WTC11 (cell line): Measurements from ENCODE around the gene GSS. TPM values are rescaled to one million over a fixed set of nuclear protein-coding genes. Genes with fewer than 3 reads are reported as not detected.

Experiments
- ATAC-seq: fragments of 200-7000 bp; cut with Tn5 transposase; 2 replicates; pipeline ENCODE4 v1.10.0; 2021; ENCODE audit warnings: mild to moderate bottlenecking, moderate library complexity
- CTCF ChIA-PET: fragments of 300-600 bp; sonication (Branson Sonifier 250); formaldehyde crosslinking; loops from one replicate; lab custom pipeline; 2021; ENCODE audit warnings: antibody characterized with exemption; lab: Charles Lee
- POLR2A ChIA-PET: fragments of 350-600 bp; sonication (Branson Sonifier 250); formaldehyde crosslinking; loops from one replicate; lab custom pipeline; 2021; ENCODE audit warnings: antibody characterized with exemption; lab: Charles Lee
- DNase-seq: peaks from one replicate; pipeline ENCODE4 v3.0.0; 2021; ENCODE audit warnings: low spot score
- H3K27ac Mint-ChIP-seq: 2 replicates; pipeline ENCODE4 v1.8.0; 2021; ENCODE audit warnings: mixed read lengths
- H3K27me3 Mint-ChIP-seq: 2 replicates; pipeline ENCODE4 v1.8.0; 2021; ENCODE audit warnings: low read depth, mild to moderate bottlenecking, moderate library complexity, mixed read lengths
- H3K36me3 Mint-ChIP-seq: 2 replicates; pipeline ENCODE4 v1.8.0; 2021; ENCODE audit warnings: mixed read lengths
- H3K4me1 Mint-ChIP-seq: 2 replicates; pipeline ENCODE4 v1.8.0; 2022; ENCODE audit warnings: mixed read lengths
- H3K4me3 Mint-ChIP-seq: 2 replicates; pipeline ENCODE4 v1.8.0; 2021; ENCODE audit warnings: mild to moderate bottlenecking, moderate library complexity, mixed read lengths
- H3K9me3 Mint-ChIP-seq: 2 replicates; pipeline ENCODE4 v1.8.0; 2021; ENCODE audit warnings: mixed read lengths
- AR ChIP-seq: fragments of 250-450 bp; sonication (Bioruptor Pico); IDR thresholded peaks from 2 replicates; pipeline ENCODE4 v1.9.0; 2021; ENCODE audit warnings: mild to moderate bottlenecking
- ATF1 ChIP-seq: sonication (generic); formaldehyde crosslinking; IDR thresholded peaks from 2 replicates; pipeline ENCODE4 v1.8.1; 2023; ENCODE audit warnings: mild to moderate bottlenecking, moderate library complexity, missing genetic modification reagents
- ATF2 ChIP-seq: sonication (generic); formaldehyde crosslinking; IDR thresholded peaks from 2 replicates; pipeline ENCODE4 v1.8.1; 2022; ENCODE audit warnings: low read depth, missing genetic modification reagents, borderline replicate concordance
- FOXJ3 ChIP-seq: sonication (generic); formaldehyde crosslinking; IDR thresholded peaks from 2 replicates; pipeline ENCODE4 v1.9.0; 2021; ENCODE audit warnings: missing genetic modification reagents, mild to moderate bottlenecking, borderline replicate concordance
- FOXP1 ChIP-seq: sonication (generic); formaldehyde crosslinking; IDR thresholded peaks from 2 replicates; pipeline ENCODE4 v1.8.0; 2022; ENCODE audit warnings: missing genetic modification reagents, mild to moderate bottlenecking, moderate library complexity, borderline replicate concordance
- FOXP4 ChIP-seq: sonication (generic); formaldehyde crosslinking; IDR thresholded peaks from 2 replicates; pipeline ENCODE4 v1.8.0; 2022; ENCODE audit warnings: mild to moderate bottlenecking, missing genetic modification reagents
- GABPB1 ChIP-seq: sonication (generic); formaldehyde crosslinking; IDR thresholded peaks from 2 replicates; pipeline ENCODE4 v1.8.1; 2023; ENCODE audit warnings: mild to moderate bottlenecking, missing genetic modification reagents
- GTF2I ChIP-seq: fragments of 250-450 bp; sonication (Bioruptor Pico); conservative IDR thresholded peaks from 2 replicates; pipeline ENCODE4 v1.4.0; 2021; ENCODE audit warnings: mild to moderate bottlenecking
- HMGXB4 ChIP-seq: sonication (generic); formaldehyde crosslinking; IDR thresholded peaks from 2 replicates; pipeline ENCODE4 v1.8.1; 2023; ENCODE audit warnings: mild to moderate bottlenecking, moderate library complexity, missing genetic modification reagents
- IRF2 ChIP-seq: sonication (generic); formaldehyde crosslinking; IDR thresholded peaks from 2 replicates; pipeline ENCODE4 v1.8.0; 2022; ENCODE audit warnings: low read depth, missing genetic modification reagents, borderline replicate concordance
- MYBL2 ChIP-seq: sonication (generic); formaldehyde crosslinking; IDR thresholded peaks from 2 replicates; pipeline ENCODE4 v1.8.1; 2023; ENCODE audit warnings: mild to moderate bottlenecking, moderate library complexity, missing genetic modification reagents
- NR2C2 ChIP-seq: sonication (generic); formaldehyde crosslinking; IDR thresholded peaks from 2 replicates; pipeline ENCODE4 v1.8.0; 2022; ENCODE audit warnings: mild to moderate bottlenecking, missing genetic modification reagents
- SOX15 ChIP-seq: fragments of 250-450 bp; sonication (Bioruptor Pico); IDR thresholded peaks from 2 replicates; pipeline ENCODE4 v1.9.0; 2021; ENCODE audit warnings: mild to moderate bottlenecking
- TEAD1 ChIP-seq: sonication (generic); formaldehyde crosslinking; IDR thresholded peaks from 2 replicates; pipeline ENCODE4 v1.8.0; 2022; ENCODE audit warnings: mild to moderate bottlenecking, missing genetic modification reagents
- ZNF121 ChIP-seq: sonication (generic); formaldehyde crosslinking; IDR thresholded peaks from 2 replicates; pipeline ENCODE4 v1.8.0; 2023; ENCODE audit warnings: missing genetic modification reagents
- ZNF396 ChIP-seq: fragments of 250-450 bp; sonication (Bioruptor Pico); IDR thresholded peaks from 2 replicates; pipeline ENCODE4 v1.8.0; 2021; ENCODE audit warnings: mild to moderate bottlenecking, moderate library complexity, borderline replicate concordance
- ZNF423 ChIP-seq: fragments of 250-450 bp; sonication (Bioruptor Pico); IDR thresholded peaks from 2 replicates; pipeline ENCODE4 v2.1.2; 2022; ENCODE audit warnings: mild to moderate bottlenecking, moderate library complexity
- total RNA-seq: library from RNA; stranded (reverse); gene quantifications from 3 replicates; pipeline ENCODE4 v1.2.3, GENCODE V29; 2021
- TF ChIP-seq, protein P1 (sequence below): sonication (generic); formaldehyde crosslinking; IDR thresholded peaks from 2 replicates; pipeline ENCODE4 v1.8.1; 2023; ENCODE audit warnings: mild to moderate bottlenecking, missing genetic modification reagents, borderline replicate concordance
- TF ChIP-seq, protein P2 (sequence below): sonication (generic); formaldehyde crosslinking; IDR thresholded peaks from 2 replicates; pipeline ENCODE4 v1.8.1; 2022; ENCODE audit warnings: missing genetic modification reagents, borderline replicate concordance

Gene GSS
- total RNA-seq, 1 experiment from 2014 or later: 47.3 TPM

GRCh38 chr20:34951652-34952051 is 4.0 kb downstream of the GSS start (continued):
- TF ChIP-seq FOXP4 (no peak), IRF2 (CRISPR knock-in tag) (no peak), ZNF396 (CRISPR knock-in tag) (no peak), ZNF121 (CRISPR knock-in tag) (no peak), ZNF423 (no peak)
- TF ChIP-seq, protein P1, sequence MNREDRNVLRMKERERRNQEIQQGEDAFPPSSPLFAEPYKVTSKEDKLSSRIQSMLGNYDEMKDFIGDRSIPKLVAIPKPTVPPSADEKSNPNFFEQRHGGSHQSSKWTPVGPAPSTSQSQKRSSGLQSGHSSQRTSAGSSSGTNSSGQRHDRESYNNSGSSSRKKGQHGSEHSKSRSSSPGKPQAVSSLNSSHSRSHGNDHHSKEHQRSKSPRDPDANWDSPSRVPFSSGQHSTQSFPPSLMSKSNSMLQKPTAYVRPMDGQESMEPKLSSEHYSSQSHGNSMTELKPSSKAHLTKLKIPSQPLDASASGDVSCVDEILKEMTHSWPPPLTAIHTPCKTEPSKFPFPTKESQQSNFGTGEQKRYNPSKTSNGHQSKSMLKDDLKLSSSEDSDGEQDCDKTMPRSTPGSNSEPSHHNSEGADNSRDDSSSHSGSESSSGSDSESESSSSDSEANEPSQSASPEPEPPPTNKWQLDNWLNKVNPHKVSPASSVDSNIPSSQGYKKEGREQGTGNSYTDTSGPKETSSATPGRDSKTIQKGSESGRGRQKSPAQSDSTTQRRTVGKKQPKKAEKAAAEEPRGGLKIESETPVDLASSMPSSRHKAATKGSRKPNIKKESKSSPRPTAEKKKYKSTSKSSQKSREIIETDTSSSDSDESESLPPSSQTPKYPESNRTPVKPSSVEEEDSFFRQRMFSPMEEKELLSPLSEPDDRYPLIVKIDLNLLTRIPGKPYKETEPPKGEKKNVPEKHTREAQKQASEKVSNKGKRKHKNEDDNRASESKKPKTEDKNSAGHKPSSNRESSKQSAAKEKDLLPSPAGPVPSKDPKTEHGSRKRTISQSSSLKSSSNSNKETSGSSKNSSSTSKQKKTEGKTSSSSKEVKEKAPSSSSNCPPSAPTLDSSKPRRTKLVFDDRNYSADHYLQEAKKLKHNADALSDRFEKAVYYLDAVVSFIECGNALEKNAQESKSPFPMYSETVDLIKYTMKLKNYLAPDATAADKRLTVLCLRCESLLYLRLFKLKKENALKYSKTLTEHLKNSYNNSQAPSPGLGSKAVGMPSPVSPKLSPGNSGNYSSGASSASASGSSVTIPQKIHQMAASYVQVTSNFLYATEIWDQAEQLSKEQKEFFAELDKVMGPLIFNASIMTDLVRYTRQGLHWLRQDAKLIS (CRISPR knock-in tag): no peak

- peaks cover 35% of the 10 kb centered on the region for H3K4me1 Mint-ChIP-seq
- DNase-seq (no peak), ATAC-seq (no peak)
- no peaks in the 10 kb centered on the region for H3K9me3 Mint-ChIP-seq
- H3K36me3 Mint-ChIP-seq: peaks cover 5% of the 10 kb centered on the region; the same call in 1 of the 2 replicates
- CTCF ChIA-PET: interaction anchor here (0.6 to 1.8 kb wide), 5 partner anchors 23 to 78 kb away, joined by 3 to 8 read pairs (median 3); partner anchors contain the start of gene GGT7
- no peak overlapping the region for H3K4me3 Mint-ChIP-seq
- no peak for TF ChIP-seq FOXP1 (CRISPR knock-in tag)
- no peak for TF ChIP-seq ZNF423
- no peak for TF ChIP-seq HMGXB4
- no peak for TF ChIP-seq TEAD1 (CRISPR knock-in tag)
- no peak for TF ChIP-seq ATF2
- no peak for TF ChIP-seq NR2C2
- no peak for TF ChIP-seq FOXJ3 (CRISPR knock-in tag)
- no peak for TF ChIP-seq GABPB1 (CRISPR knock-in tag)
- POLR2A ChIA-PET: no interaction called here
- peaks cover 8% of the 10 kb centered on the region; the same call in 1 of the 2 replicates for H3K27me3 Mint-ChIP-seq
- H3K27ac Mint-ChIP-seq: no peak overlapping the region
These were observed 4.4 kb downstream of the GSS start for GRCh38 chr20:34951252-34951651.

- H3K27me3 Mint-ChIP-seq: no peaks in the 10 kb centered on the region
- peaks cover 21% of the 10 kb centered on the region for H3K4me1 Mint-ChIP-seq
- H3K36me3 Mint-ChIP-seq: peaks cover 14% of the 10 kb centered on the region
- ChIA-PET CTCF (interaction anchor here (0.7 kb wide), 1 partner anchor 23 kb away, joined by 3 read pairs; no protein-coding TSS in a partner anchor), POLR2A (interaction anchor here (0.6 kb wide), 1 partner anchor 53 kb away, joined by 3 read pairs; no protein-coding TSS in a partner anchor)
- DNase-seq (no peak), ATAC-seq (no peak)
- H3K4me3 Mint-ChIP-seq: no peak overlapping the region
- H3K9me3 Mint-ChIP-seq: no peaks in the 10 kb centered on the region
- no peak overlapping the region for H3K27ac Mint-ChIP-seq
- no peak for TF ChIP-seq GTF2I (CRISPR knock-in tag)
- no peak for TF ChIP-seq AR (CRISPR knock-in tag)
- TF ChIP-seq MYBL2 (CRISPR knock-in tag): no peak
- no peak for TF ChIP-seq ATF1 (CRISPR knock-in tag)
- TF ChIP-seq, protein P2, sequence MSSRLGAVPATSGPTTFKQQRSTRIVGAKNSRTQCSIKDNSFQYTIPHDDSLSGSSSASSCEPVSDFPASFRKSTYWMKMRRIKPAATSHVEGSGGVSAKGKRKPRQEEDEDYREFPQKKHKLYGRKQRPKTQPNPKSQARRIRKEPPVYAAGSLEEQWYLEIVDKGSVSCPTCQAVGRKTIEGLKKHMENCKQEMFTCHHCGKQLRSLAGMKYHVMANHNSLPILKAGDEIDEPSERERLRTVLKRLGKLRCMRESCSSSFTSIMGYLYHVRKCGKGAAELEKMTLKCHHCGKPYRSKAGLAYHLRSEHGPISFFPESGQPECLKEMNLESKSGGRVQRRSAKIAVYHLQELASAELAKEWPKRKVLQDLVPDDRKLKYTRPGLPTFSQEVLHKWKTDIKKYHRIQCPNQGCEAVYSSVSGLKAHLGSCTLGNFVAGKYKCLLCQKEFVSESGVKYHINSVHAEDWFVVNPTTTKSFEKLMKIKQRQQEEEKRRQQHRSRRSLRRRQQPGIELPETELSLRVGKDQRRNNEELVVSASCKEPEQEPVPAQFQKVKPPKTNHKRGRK (CRISPR knock-in tag): no peak
- no peak for TF ChIP-seq SOX15 (CRISPR knock-in tag)
These were observed 6.5 kb downstream of the GSS start for GRCh38 chr20:34949120-34949519.
